T-helper 1 cell (primary cell): ENCODE results near the gene SMIM28.
"Not testable (repeated sequence)": the region's sequence is repeated elsewhere in the genome, so short reads cannot be mapped to it uniquely, and the experiment has no call there.

Experiments
- DNase-seq, 5 donors: peaks; one replicate each; pipeline ENCODE4 v3.0.0-alpha.2; 2012 to 2020
- total RNA-seq, 4 donors: gene quantifications; one replicate each; lab custom pipeline; 2026; lab: John Stamatoyannopoulos, UW

The SMIM28 gene
- total RNA-seq: 0 reads per million in 4 donors

DNA sequence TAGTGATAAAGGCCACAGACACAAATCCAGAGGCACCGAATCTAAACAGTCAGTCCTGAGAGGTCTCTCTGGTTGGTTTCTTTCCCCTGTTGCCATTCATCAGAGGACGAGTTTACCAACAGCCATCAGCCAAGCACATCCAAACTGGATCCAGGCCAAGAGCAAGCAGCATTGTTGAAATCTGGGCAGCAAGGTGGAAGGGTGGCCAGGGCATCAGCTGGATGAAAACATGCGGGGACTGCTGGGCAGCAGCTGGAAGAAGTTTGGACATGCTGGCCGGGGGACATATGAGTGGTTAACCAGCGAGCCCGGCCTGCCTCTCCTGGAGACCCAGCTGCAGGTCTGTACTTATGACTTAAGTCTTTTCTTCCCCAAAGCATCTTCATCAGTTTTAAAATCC, at the start of gene SMIM28:
SMIM28 (plus strand) TSS at position 62 of the 400 bp plus-strand sequence; CDS start at position 230, 168 bp downstream.
- DNase-seq: no peak

GRCh38 chr6:138328210-138328609, 49.5 kb upstream of the SMIM28 start:
- DNase-seq: no peak

DNA sequence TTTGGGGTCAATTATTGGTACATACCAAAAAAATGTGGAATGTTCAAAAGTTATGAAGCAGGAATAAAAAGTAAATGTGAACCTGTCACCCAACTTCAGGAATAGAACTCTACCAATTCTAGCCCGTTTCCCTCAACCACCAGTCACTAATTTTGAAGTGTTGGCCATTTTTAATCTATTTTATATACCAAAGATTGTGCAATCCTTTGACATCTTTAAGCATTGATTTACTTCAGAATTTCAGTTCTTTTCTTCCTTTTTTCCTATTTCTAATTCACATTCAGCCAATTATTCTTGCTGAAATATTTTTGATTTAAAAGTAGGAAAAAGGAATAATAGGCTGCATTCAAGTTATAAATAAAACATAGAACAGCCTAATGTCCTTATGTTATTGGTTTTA, 46.9 kb upstream of the SMIM28 start:
- no peak for DNase-seq

- no peak for DNase-seq
Measured at GRCh38 chr6:138331444-138331843, 46.3 kb upstream of the SMIM28 start.

DNA sequence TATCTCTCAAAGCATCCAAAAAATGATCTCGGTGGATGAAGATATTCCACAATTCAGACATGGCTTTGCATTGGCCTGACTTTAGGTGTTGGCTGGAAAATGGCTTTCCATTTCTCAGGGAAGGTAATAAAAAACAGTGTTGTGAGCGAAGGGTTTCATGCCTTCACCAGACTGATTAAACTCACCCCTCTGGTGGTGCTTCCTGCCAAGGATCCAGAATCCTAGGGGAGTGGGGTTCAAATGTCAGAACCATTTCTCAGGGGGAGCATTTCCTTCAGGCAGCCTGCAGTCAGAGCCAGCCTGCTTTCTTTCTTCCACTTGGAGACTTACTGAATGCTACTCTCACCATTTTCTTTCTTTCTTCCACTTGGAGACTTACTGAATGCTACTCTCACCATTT, 45.7 kb upstream of the SMIM28 start:
- DNase-seq: no peak

DNA sequence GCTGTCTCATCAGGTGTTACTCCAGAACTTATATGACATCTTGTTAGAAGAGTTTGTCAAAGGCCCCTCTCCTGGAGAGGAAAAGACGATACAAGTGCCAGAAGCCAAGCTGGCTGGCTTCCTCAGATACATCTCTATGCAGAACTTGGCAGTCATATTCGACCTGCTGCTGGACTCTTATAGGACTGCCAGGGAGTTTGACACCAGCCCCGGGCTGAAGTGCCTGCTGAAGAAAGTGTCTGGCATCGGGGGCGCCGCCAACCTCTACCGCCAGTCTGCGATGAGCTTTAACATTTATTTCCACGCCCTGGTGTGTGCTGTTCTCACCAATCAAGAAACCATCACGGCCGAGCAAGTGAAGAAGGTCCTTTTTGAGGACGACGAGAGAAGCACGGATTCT, 43.7 kb upstream of the SMIM28 start:
- no peak for DNase-seq

DNA sequence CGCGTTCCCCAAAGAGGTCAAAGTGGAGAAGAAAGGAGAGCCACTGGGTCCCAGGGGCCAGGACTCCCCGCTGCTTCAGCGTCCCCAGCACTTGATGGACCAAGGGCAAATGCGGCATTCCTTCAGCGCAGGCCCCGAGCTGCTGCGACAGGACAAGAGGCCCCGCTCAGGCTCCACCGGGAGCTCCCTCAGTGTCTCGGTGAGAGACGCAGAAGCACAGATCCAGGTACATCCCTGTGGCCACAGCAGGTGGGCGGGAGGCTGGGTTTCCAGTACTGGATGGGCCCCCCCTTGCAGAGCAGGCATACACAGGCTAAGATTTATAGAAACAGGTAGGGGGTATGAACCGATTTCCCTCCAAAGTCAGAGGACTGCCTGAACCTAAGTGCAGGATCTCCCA, 42.7 kb upstream of the SMIM28 start:
- no peak for DNase-seq

DNA sequence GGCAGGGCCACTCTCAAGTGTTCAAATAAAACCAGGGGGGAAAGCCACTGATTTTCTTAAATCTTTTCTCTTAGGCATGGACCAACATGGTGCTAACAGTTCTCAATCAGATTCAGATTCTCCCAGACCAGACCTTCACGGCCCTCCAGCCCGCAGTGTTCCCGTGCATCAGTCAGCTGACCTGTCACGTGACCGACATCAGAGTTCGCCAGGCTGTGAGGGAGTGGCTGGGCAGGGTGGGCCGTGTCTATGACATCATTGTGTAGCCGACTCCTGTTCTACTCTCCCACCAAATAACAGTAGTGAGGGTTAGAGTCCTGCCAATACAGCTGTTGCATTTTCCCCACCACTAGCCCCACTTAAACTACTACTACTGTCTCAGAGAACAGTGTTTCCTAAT, 41.5 kb upstream of the SMIM28 start:
- DNase-seq: no peak

DNA sequence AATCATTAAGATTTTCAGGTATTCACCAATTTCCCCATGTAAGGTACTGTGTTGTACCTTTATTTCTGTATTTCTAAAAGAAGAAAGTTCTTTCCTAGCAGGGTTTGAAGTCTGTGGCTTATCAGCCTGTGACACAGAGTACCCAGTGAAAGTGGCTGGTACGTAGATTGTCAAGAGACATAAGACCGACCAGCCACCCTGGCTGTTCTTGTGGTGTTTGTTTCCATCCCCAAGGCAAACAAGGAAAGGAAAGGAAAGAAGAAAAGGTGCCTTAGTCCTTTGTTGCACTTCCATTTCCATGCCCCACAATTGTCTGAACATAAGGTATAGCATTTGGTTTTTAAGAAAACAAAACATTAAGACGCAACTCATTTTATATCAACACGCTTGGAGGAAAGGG, 40.6 kb upstream of the SMIM28 start:
- DNase-seq: no peak

DNA sequence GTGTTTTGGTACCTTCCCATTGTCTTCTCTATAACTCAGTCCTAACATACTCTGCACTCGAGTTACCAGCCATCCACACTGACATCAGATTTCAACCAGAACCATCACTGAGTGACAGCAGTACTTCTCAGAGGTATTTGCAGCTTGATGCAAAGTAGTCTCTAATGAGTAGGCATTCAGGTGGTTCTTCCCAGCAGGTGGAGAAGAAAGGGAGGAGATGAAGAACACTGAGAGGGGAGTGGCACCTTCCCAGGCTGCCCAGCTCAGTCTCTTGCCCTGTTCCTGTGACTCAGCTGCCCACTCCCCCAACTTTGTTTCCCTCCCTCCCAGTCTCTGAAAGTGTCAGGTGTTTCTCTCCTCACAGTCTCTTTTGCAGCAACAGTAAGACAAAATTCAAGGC, 38.7 kb upstream of the SMIM28 start:
- no peak for DNase-seq

GRCh38 chr6:138341176-138341575, 36.5 kb upstream of the SMIM28 start:
- DNase-seq: no peak

GRCh38 chr6:138343112-138343511, 34.6 kb upstream of the SMIM28 start:
- DNase-seq: no peak

GRCh38 chr6:138345565-138346285, 32.0 kb upstream of the SMIM28 start:
- no peak for DNase-seq

- no peak for DNase-seq
Measured at GRCh38 chr6:138346302-138347195, 31.2 kb upstream of the SMIM28 start.

GRCh38 chr6:138347864-138348263, 29.8 kb upstream of the SMIM28 start:
- no peak for DNase-seq

GRCh38 chr6:138349891-138350290, 27.8 kb upstream of the SMIM28 start:
- no peak for DNase-seq

- no peak for DNase-seq
Measured at GRCh38 chr6:138357928-138358327, 19.8 kb upstream of the SMIM28 start.

DNA sequence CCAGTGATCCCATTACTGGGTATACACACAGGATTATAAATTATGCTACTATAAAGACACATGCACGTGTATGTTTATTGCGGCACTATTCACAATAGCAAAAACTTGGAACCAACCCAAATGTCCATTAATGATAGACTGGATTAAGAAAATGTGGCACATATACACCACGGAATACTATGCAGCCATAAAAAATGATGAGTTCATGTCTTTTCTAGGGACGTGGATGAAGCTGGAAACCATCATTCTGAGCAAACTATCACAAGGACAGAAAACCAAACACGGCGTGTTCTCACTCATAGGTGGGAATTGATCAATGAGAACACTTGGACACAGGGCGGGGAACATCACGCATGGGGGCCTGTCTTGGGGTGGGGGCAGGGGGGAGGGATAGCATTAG, 9.0 kb upstream of the SMIM28 start:
- not testable (repeated sequence) for DNase-seq

GRCh38 chr6:138370631-138371451, 6.9 kb upstream of the SMIM28 start:
- no peak for DNase-seq

- no peak for DNase-seq
Measured at GRCh38 chr6:138371452-138371711, 6.3 kb upstream of the SMIM28 start.

- DNase-seq: no peak
Measured at GRCh38 chr6:138371720-138372119, 6.0 kb upstream of the SMIM28 start.

DNA sequence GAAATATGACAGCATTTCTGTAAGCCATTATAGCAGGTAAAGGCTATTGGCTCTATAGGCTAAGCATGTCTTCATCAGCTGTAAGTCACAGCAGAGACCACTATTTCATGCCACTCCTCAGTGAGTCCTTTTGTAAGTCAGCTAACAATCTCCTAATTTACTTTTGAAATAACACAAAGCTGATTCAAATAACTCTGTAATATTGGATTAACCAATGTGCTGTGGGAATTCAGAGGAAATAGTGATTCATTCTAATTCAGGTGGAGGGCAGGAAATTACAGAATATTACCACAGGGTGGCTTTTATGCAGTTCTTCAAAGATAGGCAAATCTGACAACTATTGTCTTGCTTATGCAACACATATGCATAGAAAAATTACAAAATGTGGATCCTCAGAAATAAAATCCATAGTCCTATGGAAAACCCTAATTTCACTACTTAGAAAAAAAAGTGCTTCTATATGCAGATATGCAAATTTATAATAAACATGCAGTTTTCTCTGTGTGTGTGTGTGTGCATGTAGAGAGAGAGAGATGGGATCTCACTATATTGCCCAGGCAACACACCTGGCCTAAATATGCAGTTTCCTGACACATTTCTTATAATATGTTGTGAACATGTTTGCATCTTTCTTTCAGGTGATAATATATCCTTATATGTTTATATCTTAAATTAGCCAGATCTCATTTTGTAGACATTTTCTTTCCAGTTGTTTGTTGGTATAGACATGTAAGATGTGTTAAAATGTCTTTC, 4.8 kb upstream of the SMIM28 start:
- DNase-seq: peak in 1 of 5 donors; percentile 5

GRCh38 chr6:138374230-138374629, 3.5 kb upstream of the SMIM28 start:
- DNase-seq: no peak
